HepG2 (cell line): ENCODE data around the gene TTC39B. TPM values are rescaled to one million over a fixed set of nuclear protein-coding genes. Genes with fewer than 3 reads are reported as not detected.

Source experiments
- CERS6 ChIP-seq: sonication (generic); formaldehyde crosslinking; IDR thresholded peaks from 2 replicates; pipeline ENCODE4 v1.5.0; 2020; ENCODE audit warnings: missing genetic modification reagents
- CREB1 ChIP-seq, 2 experiments: fragments of 450-650 bp in 1 of 2; IDR thresholded peaks; 2 replicates each; pipeline ENCODE4 v1.6.1; 2016 to 2017; ENCODE audit warnings: control low read depth in 1 of 2, mild to moderate bottlenecking in 1 of 2, missing compliant biosample characterization in 1 of 2, missing genetic modification characterization in 1 of 2
- DR1 ChIP-seq: sonication (generic); formaldehyde crosslinking; IDR thresholded peaks from 2 replicates; pipeline ENCODE4 v1.8.0; 2021; ENCODE audit warnings: mild to moderate bottlenecking, missing genetic modification reagents, inconsistent platforms
- E2F2 ChIP-seq: sonication (generic); formaldehyde crosslinking; IDR thresholded peaks from 2 replicates; pipeline ENCODE4 v1.4.0; 2020; ENCODE audit warnings: missing genetic modification reagents, borderline replicate concordance
- ELK4 ChIP-seq: sonication (generic); formaldehyde crosslinking; IDR thresholded peaks from 2 replicates; pipeline ENCODE4 v1.9.0; 2021; ENCODE audit warnings: missing genetic modification reagents, borderline replicate concordance
- IRF1 ChIP-seq: sonication (generic); formaldehyde crosslinking; IDR thresholded peaks from 2 replicates; pipeline ENCODE4 v1.4.0; 2020; ENCODE audit warnings: low read depth, mild to moderate bottlenecking, missing genetic modification reagents
- JUND ChIP-seq: sonication (generic); formaldehyde crosslinking; IDR thresholded peaks from 2 replicates; pipeline ENCODE4 v1.8.0; 2022; ENCODE audit warnings: mild to moderate bottlenecking, missing genetic modification reagents
- KDM5A ChIP-seq: fragments of 200-600 bp; sonication (generic); IDR thresholded peaks from 2 replicates; pipeline ENCODE4 v1.7.0; 2018; ENCODE audit warnings: antibody characterized with exemption, mild to moderate bottlenecking, low read length, borderline replicate concordance
- KLF13 ChIP-seq: sonication (generic); formaldehyde crosslinking; IDR thresholded peaks from 2 replicates; pipeline ENCODE4 v1.4.0; 2020; ENCODE audit warnings: mild to moderate bottlenecking, missing genetic modification reagents
- MAFF ChIP-seq: IDR thresholded peaks from 2 replicates; pipeline ENCODE4 v1.6.1; 2011; ENCODE audit warnings: low read depth, low read length, improper control_type of control experiment
- MTF1 ChIP-seq: sonication (generic); formaldehyde crosslinking; IDR thresholded peaks from 2 replicates; pipeline ENCODE4 v1.5.0; 2020; ENCODE audit warnings: missing genetic modification reagents
- NR1H2 ChIP-seq: sonication (generic); formaldehyde crosslinking; IDR thresholded peaks from 2 replicates; pipeline ENCODE4 v1.8.1; 2022; ENCODE audit warnings: low read depth, missing genetic modification reagents, borderline replicate concordance
- PCBP1 ChIP-seq: fragments of 200-400 bp; formaldehyde crosslinking; IDR thresholded peaks from 2 replicates; pipeline ENCODE4 v1.6.1; 2017; ENCODE audit warnings: mild to moderate bottlenecking, low read depth, low read length, borderline replicate concordance
- TEAD3 ChIP-seq: optimal IDR thresholded peaks from 2 replicates; pipeline ENCODE3; 2016; ENCODE audit warnings: borderline replicate concordance
- ZBTB37 ChIP-seq: sonication (generic); formaldehyde crosslinking; IDR thresholded peaks from 2 replicates; pipeline ENCODE4 v1.4.0; 2020; ENCODE audit warnings: mild to moderate bottlenecking, missing genetic modification reagents
- ZBTB42 ChIP-seq: sonication (generic); formaldehyde crosslinking; IDR thresholded peaks from 2 replicates; pipeline ENCODE4 v1.5.0; 2020; ENCODE audit warnings: mild to moderate bottlenecking, missing genetic modification reagents
- ZC3H13 ChIP-seq: sonication (generic); formaldehyde crosslinking; IDR thresholded peaks from 2 replicates; pipeline ENCODE4 v1.8.1; 2023; ENCODE audit warnings: mild to moderate bottlenecking, missing genetic modification reagents, moderate library complexity
- ZFYVE20 ChIP-seq: sonication (generic); formaldehyde crosslinking; IDR thresholded peaks from 2 replicates; pipeline ENCODE4 v1.8.0; 2023; ENCODE audit warnings: low read depth, mild to moderate bottlenecking, moderate library complexity, missing genetic modification reagents, borderline replicate concordance
- ZMYM3 ChIP-seq: sonication (generic); formaldehyde crosslinking; IDR thresholded peaks from 2 replicates; pipeline ENCODE4 v1.5.1; 2020; ENCODE audit warnings: mild to moderate bottlenecking, missing genetic modification reagents
- ZNF121 ChIP-seq: sonication (generic); formaldehyde crosslinking; IDR thresholded peaks from 2 replicates; pipeline ENCODE4 v1.5.0; 2020; ENCODE audit warnings: mild to moderate bottlenecking, missing genetic modification reagents
- ZNF34 ChIP-seq: sonication (generic); formaldehyde crosslinking; IDR thresholded peaks from 2 replicates; pipeline ENCODE4 v1.4.0; 2020; ENCODE audit warnings: mild to moderate bottlenecking, missing genetic modification reagents, borderline replicate concordance
- ZNF354B ChIP-seq: sonication (generic); formaldehyde crosslinking; IDR thresholded peaks from 2 replicates; pipeline ENCODE4 v1.8.0; 2022; ENCODE audit warnings: mild to moderate bottlenecking, missing genetic modification reagents
- ZNF446 ChIP-seq: sonication (generic); formaldehyde crosslinking; IDR thresholded peaks from 2 replicates; pipeline ENCODE4 v1.5.0; 2020; ENCODE audit warnings: mild to moderate bottlenecking, missing genetic modification reagents
- ZNF451 ChIP-seq: sonication (generic); formaldehyde crosslinking; IDR thresholded peaks from 2 replicates; pipeline ENCODE4 v1.5.0; 2020; ENCODE audit warnings: mild to moderate bottlenecking, missing genetic modification reagents
- ZNF746 ChIP-seq: sonication (generic); formaldehyde crosslinking; IDR thresholded peaks from 2 replicates; pipeline ENCODE4 v1.8.0; 2022; ENCODE audit warnings: mild to moderate bottlenecking, missing genetic modification reagents
- polyA plus RNA-seq, 8 experiments: library from polyadenylated mRNA; depleted of rRNA in 3 of 8; stranded (reverse) in 7 of 8; unstranded in 1 of 8; fragments of >200 nt; fragmentation: Illumina TruSeq in 4 of 8; extraction: Trizol in 4 of 8; gene quantifications; 2 replicates each; pipeline versions ENCODE4 v1.2.1 to v1.2.3, GENCODE V29; 2011 to 2016; ENCODE audit warnings: low read depth in 4 of 8, missing spikeins in 1 of 8, mixed read lengths in 1 of 8; ENCODE audit not compliant: insufficient read depth in 1 of 8
- total RNA-seq, 5 experiments: library from RNA; depleted of rRNA; stranded (reverse); fragments of >200 nt; fragmentation: Illumina TruSeq; extraction: Trizol; gene quantifications; 2 replicates each; pipeline ENCODE4 v1.2.3, GENCODE V29; 2016; ENCODE audit warnings: low read depth in 1 of 5

Gene TTC39B
- total and polyA plus RNA-seq, 2 of the 13 experiments (the other 11 are each of a cell fraction or from before 2014, with no cell fraction given): 14.3 to 19.4 TPM

GRCh38 chr9:15306757-15307522, at the start of gene TTC39B (continued):
- TF ChIP-seq DR1 (CRISPR knock-in tag): no peak; the same call in 1 of the 2 replicates
- no peak for TF ChIP-seq MAFF
- TF ChIP-seq ZNF451 (CRISPR knock-in tag): no peak
- TF ChIP-seq KLF13 (CRISPR knock-in tag): no peak
- TF ChIP-seq CERS6 (CRISPR knock-in tag): no peak
- TF ChIP-seq MTF1 (CRISPR knock-in tag): no peak
- TF ChIP-seq ZNF34: no peak
- TF ChIP-seq ZBTB37 (CRISPR knock-in tag): no peak
- no peak for TF ChIP-seq ZNF121 (CRISPR knock-in tag)
- no peak for TF ChIP-seq CREB1 (IDR thresholded peaks at IDR 0.05)
- TF ChIP-seq CREB1 (CRISPR knock-in tag; IDR thresholded peaks at IDR 0.05): no peak
- TF ChIP-seq ZNF746 (CRISPR knock-in tag): 0 out of 2 replicates have a peak, but pooled peaks have one; percentile 22
- TF ChIP-seq PCBP1: no peak
- TF ChIP-seq ZBTB42 (CRISPR knock-in tag): no peak; the same call in 1 of the 2 replicates
- peak; percentile 68; the same call in 1 of the 2 replicates for TF ChIP-seq KDM5A
- peak; percentile 70; the same call in 1 of the 2 replicates for TF ChIP-seq ZC3H13 (CRISPR knock-in tag)
- TF ChIP-seq ELK4 (CRISPR knock-in tag): no peak
- TF ChIP-seq E2F2 (CRISPR knock-in tag): no peak
- no peak for TF ChIP-seq ZFYVE20 (CRISPR knock-in tag)
- no peak for TF ChIP-seq NR1H2 (CRISPR knock-in tag)
- TF ChIP-seq ZMYM3 (CRISPR knock-in tag): peak; percentile 19; the same call in 1 of the 2 replicates
- no peak for TF ChIP-seq JUND (CRISPR knock-in tag)
- TF ChIP-seq IRF1: no peak
- no peak for TF ChIP-seq ZNF354B
- no peak for TF ChIP-seq TEAD3 (CRISPR knock-in tag)
- TF ChIP-seq ZNF446 (CRISPR knock-in tag): 0 out of 2 replicates have a peak, but pooled peaks have one; percentile 4
